Stimulated activated naive CD8-positive, alpha-beta T cell treated with anti-CD3 and anti-CD28 coated beads, Interleukin-15, Interleukin-2, amounts not matched to agents 100 U/mL and 50 U/mL, for 24 hours (primary cell): ENCODE data around the gene LDHAL6A.

Experiments
- ATAC-seq: fragments of 150-1000 bp; cut with Tn5 transposase; one replicate; pipeline ENCODE4 v1.10.0; 2021
- DNase-seq: peaks from one replicate; pipeline ENCODE4 v3.0.0; 2021

Gene LDHAL6A

DNA sequence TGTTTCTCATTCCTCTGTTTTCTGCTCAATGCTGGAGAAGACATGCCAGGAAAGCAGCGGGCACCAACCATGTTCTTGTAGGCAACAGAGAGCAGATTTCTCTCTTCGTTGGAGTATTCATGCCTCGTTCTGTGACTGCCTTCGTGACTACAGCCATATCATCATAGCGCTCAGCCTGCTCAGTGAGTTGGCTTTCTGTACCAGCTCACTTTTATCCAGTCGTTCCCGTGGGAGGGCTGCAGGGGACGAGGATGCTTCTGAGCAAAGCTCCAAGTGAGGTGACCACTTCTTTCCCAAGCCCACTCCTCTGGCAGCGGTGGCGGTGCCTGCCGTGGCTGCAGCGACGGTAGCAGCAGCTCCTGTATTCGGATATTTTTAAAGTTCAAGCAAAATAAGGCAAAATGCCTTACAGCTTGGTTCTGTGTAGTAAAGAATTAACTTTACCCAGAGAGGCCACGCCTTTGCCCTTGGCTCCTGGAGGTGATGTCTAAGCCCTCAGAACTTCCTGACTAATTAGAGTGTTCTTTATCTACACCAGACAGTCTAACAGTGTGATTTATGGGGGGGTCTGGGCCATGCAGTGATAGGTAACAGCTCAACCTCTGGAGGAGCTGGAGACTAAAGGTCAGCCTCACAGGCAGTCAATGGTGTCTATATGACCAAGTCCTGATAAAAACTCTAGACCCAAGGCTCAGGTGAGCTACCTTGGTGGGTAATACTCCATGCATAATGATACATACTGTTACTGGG, 35.3 kb downstream of the LDHAL6A start:
- DNase-seq (no peak), ATAC-seq (no peak)

DNA sequence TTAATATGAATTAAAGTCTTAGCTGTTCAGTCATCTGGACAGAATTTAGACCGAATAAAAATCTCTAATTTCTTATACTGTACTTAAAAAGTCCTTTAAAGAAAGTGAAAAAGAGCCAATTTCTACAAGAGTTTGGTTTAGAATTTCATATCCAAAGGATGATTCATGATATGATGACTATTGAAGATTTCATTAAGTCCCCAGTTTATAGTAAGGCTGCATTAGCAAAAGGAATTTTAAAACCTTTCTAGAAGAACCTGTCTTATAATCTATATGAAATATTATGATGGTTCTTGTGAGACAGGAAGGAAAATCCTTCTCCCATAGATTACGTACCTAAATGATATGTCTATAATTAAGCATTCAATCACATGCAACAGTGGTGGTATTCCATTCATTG, 36.3 kb downstream of the LDHAL6A start:
- ATAC-seq: no peak
- DNase-seq: no peak

DNA sequence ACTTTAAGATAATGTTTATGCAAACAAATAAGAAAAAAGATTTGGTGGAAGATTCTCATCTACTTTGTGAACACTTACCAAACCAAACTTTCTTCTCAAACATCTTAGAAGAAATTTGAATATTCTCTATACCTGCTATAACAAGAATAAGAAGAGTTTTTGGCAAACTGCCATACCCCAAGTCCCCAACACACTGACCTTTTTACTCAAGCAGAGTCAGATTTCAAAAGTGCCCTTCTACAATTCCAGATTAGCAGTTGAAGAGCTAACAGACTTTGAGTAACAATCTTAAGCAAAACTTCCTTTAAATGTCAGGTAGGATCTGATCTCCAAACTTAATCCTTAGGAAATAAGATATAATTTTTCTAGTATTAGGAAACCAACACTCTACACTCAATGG, 37.2 kb downstream of the LDHAL6A start:
- ATAC-seq (no peak), DNase-seq (no peak)

DNA sequence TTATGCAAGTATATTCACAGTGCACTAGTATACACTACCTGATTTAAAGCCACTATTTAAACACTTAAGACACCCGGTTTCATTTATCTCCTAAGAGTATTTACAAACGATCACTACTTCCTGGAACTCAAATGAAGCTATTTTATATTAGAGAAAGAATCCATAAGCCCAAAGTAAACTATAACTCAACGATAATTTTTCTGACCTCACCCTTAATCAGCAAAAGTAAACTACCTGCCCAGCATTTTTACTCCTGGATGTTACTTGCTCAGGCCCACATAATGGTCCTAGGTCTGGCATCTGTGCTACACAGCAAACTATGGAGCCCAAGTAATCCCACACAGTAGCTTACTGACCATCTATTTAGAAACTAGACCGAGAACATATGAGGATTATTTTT, 37.7 kb downstream of the LDHAL6A start:
- DNase-seq (no peak), ATAC-seq (no peak)

DNA sequence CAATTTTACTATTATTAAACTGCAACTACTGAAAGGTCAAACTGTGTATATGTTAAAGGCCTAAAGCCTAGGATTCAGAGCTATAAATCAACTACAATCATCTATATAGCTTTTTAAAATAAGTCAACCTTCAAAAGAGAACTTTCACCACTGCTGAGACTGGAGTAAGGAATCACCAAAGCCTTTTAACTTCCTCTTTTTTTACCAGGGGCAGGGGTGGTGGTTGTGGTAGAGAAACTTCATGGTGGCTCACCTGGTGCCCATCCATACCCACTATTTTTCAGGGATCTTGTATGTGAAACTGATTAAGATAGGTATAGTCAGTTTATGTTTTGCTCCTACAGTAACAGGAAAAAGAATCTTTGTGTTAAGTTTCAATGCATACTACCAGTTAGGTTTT, 39.6 kb downstream of the LDHAL6A start:
- no peak for DNase-seq
- no peak for ATAC-seq

DNA sequence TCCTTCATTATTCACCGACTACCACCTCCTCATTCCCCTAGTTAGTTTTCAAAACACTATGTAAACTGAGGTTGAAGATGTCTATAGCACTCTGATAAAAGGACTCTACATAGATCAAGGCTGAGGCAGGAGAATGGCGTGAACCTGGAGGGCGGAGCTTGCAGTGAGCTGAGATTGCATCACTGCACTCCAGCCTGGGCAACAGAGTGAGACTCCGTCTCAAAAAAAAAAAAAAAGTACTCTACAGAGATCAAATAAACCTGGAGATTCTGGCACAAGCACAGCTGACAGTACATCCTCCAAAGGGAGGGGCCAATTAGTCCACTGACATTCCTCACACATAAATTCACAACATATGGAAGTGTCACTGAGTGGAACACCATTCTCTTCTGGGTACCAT, 40.0 kb downstream of the LDHAL6A start:
- DNase-seq: no peak
- no peak for ATAC-seq

DNA sequence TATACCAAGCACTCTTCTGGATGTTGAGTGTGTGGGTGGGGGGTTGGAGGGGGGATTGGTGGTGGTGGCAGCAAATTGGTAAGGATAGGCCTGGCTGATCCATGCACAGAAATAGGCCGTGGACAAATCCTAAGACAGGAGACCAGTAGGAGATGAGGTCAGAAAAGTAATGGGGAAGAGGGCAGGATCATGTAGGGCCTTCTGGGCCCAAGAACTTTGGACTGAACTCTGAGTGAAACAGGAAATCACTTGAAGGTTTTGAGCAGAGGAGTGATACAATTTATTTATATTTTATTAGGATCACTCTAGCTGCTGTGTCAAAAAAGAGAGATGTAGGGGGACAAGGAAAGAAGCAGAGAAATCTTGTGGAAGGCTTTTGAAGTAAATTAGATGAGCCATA, 42.4 kb downstream of the LDHAL6A start:
- no peak for ATAC-seq

DNA sequence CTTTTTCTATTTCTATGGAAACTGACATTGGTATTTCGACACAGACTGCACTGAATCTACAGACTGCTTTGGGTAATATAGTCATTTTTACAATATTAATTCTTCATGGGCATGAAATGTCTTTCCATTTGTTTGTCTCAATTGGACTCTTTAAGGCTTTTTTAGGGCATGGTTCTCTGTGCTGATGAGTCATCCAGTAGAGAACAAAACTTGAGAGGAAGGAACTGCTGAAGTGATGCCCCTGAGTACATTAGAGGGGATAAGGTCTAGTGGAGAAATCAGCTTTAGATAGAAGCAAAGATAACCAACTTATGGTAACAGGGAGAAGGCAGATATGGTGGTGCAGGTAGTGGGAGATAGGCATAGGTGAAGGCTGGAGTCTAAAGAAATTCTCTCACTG, 46.0 kb downstream of the LDHAL6A start:
- ATAC-seq: no peak
- no peak for DNase-seq

More for the DNA sequence above, 42.4 kb downstream of the LDHAL6A start:
- no peak for DNase-seq

DNA sequence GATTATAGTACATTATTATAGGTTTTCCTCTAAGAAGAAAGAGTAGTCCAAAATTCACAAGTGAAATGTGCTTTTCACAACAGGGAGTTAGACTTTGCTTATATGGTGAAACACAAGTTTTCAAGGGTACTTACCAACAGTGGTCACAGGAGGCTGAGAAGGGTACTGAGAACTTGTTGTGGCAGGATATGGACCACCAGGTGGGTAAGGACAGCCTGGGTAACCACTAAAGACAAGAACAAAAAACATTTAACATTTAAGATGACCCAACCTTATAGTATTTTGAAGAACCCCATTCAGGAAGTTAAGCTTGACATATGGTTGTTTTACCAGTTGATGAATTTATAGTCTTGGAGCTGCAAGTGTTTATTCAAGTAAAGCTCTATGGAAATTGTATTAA, 46.7 kb downstream of the LDHAL6A start:
- DNase-seq: no peak
- ATAC-seq: no peak

DNA sequence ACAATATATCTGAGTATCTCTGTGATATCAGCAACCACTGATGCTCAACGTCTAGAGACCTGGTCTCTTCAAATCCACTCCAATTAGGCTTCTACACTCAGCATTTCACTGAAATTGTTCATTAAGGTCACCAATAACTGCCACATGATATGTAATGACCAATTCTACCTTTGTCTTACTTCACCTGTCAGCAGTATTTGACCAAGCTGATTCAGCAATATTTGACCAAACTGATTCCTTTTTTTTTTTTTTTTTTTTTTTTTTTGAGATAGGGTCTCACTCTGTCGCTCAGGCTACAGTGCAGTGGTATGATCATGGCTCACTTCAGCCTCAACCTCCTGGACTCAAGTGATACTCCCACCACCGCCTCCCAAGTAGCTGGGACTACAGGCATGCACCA, 65.5 kb downstream of the LDHAL6A start:
- no peak for ATAC-seq
- DNase-seq: no peak

DNA sequence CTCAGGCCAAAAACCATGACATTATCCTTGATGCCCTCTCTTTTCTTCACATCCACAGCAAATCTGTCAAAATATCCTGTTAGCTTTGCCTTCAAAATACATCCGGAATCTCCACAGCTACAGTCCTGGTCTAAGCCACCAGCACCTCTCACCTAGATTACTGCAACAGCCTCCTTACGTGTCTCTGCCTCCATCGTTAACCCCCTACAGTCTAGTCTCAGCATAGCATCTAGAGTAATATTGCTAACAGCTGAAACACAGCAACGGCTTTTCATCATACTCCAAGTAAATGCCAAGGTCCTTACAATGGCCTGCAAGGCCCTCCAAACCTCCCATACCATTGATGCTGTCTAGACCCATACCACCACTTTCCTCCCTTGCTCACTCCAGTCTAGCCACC, 66.7 kb downstream of the LDHAL6A start:
- ATAC-seq (no peak), DNase-seq (no peak)

DNA sequence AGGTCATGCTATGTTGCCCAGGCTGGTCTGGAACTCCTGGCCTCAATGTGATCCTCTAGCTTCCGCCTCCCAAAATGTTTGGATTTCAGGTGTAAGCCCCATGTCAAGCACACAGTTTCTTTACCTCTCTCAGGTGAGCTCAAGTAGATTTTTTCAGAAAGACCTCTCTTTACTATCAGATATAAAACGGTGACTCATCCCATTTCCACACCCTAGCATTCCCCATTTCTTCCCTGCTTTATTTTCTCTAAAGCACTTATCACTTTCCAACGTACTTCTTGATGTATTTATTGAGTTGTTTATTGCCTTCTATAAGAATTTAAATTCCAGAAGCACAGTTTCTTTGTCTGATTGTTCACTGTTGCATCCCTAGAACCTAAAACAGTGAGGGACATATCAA, 67.4 kb downstream of the LDHAL6A start:
- no peak for ATAC-seq
- DNase-seq: no peak

DNA sequence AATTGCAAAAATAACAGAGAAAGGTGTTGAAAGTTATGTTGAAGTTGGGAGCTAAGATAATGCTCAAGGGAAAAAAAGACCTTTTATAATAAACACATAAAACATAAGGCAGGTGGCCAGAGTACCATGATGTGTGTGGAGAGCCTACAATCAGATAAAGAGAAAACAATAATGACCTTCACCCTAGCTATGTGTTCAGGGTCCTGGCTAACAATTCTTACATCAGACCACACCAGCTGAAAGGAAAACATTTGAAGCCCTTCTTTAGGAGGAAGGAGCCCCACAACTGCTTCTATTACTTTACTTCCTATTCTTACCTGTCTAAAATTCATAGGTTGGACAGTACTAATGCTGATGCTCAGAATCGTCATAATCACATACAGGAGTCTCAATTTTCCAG, 68.6 kb downstream of the LDHAL6A start:
- DNase-seq (no peak), ATAC-seq (no peak)

DNA sequence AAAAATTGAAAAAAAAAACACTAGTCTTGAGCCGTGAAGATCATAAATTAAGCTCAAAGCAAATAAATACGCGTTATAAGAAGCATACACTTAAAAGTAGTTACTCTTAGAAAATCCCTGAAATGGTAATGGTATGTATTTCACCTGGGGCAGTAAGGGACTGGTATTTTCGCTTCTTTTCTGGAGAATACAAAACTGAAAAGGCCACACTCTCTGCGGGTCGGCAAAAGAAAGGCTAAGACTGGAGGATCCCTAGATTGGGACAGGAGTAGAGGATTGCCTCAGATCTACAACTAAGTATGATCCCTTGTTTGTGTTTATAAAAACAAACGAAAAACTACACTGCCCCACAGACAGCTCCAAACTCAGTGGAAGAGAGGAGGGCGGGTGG, 70.5 kb downstream of the LDHAL6A start:
- ATAC-seq (no peak), DNase-seq (no peak)

DNA sequence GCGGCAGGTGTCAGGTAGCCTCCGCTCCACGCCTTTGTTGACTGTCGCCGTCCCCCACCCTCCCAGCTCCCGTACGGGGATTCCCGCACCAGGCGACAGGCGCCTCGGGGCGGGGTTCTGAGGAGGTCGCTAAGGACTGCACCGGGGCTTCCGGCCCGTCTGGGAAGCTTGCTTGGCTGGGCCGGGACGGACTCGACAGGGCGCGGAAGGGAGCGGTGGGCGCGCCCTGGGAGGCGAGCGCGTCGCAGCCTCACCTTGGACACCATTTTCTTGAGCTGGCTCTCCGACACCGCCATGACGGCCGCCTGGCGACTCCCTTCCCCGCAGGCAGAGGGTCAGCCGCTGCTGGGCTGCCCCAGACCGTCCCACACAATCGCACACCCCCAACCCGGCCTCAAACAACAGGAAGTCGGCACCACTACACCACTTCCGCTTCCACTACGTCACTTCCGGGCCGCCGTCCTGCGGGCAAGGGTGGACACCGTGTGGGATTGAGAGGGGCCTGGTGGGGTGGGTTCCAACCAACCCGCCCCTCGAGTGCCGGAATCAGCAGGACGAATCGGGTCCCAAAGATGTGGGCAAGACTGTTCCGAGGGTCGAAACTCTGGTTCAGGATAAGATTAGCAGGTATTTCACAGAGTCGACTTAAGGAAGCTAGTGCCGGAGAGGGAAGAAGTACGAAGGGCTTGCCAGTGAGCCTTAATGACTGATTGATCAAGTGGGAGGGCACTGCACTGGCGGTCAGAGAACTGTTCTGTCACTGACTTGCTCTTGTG, 71.1 kb downstream of the LDHAL6A start, which contains the start of gene TSG101:
TSS of gene TSG101 (minus strand) at position 422 of the 776 bp plus-strand sequence. CDS start at position 296, 126 bp downstream.
- peak; percentile 96 for ATAC-seq
- peak; percentile 95 for DNase-seq

DNA sequence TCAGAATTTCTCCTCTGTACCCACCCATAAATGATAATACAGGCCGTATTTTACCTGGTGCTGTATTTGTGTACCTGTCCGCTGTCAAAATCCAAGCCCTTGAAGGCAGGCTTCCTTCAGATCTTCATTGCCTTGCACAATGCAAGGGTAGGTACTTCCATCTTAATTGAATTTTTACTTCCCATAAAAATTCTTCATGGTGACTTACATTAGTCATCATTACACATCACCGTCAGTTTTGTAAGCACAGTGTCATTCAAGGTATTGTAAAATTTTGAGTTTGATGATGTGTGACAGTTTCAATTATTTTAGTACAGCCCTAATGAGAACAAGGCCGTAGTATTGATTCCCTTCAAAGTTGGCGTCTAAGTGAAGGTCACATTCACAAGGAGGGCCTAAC, 71.9 kb downstream of the LDHAL6A start:
- ATAC-seq (no peak), DNase-seq (no peak)
